GM12878 (cell line): ENCODE results near the gene CCDC80. TPM values are rescaled to one million over a fixed set of nuclear protein-coding genes. Genes with fewer than 3 reads are reported as not detected.

Experiments
- ATAC-seq: fragments of 200-7000 bp; cut with Tn5 transposase; 3 replicates; pipeline ENCODE4 v1.9.1; 2020; ENCODE audit warnings: mild to moderate bottlenecking, moderate library complexity
- BruUV-seq: library from RNA; stranded (reverse); fragments of 400-500 nt; replicated peaks from 2 replicates; lab custom pipeline; 2021; lab: Mats Ljungman, UMichigan
- CTCF ChIA-PET: fragments of 300-600 bp; sonication (Branson Sonifier 250); formaldehyde crosslinking; extraction: SDS; loops from one replicate; lab custom pipeline; 2021; ENCODE audit warnings: inconsistent platforms; lab: Yijun Ruan, JAX
- POLR2A ChIA-PET: fragments of 350-600 bp; formaldehyde crosslinking; extraction: SDS; loops from one replicate; lab custom pipeline; 2021; ENCODE audit warnings: inconsistent platforms; lab: Charles Lee
- RAD21 ChIA-PET: fragments of 300-600 bp; sonication (Branson Sonifier 250); formaldehyde crosslinking; loops from one replicate; lab custom pipeline; 2023; ENCODE audit warnings: antibody characterized with exemption; ENCODE audit not compliant: unreplicated experiment; lab: Charles Lee
- SMC1A ChIA-PET: fragments of 300-600 bp; sonication (Branson Sonifier 250); formaldehyde crosslinking; loops from one replicate; lab custom pipeline; 2023; ENCODE audit not compliant: unreplicated experiment, uncharacterized antibody; lab: Charles Lee
- DNase-seq: peaks from one replicate; pipeline ENCODE4 v3.0.0-alpha.2; 2011; ENCODE audit warnings: low read depth, low spot score
- FAIRE-seq: peaks from 3 replicates; lab custom pipeline; 2011; peaks lifted over from hg19 to GRCh38; lab: Jason Lieb, UNC
- H2AFZ ChIP-seq: 2 replicates; pipeline ENCODE4 v1.6.0; 2011; ENCODE audit warnings: low read depth, low read length, control low read depth; ENCODE audit not compliant: control insufficient read depth
- H3K27ac ChIP-seq: 2 replicates; pipeline ENCODE4 v1.5.1; 2011; ENCODE audit warnings: control low read depth; ENCODE audit not compliant: control insufficient read depth, insufficient read depth
- H3K27me3 ChIP-seq, 2 experiments: replicated peaks in 1 of 2; 2 replicates each; pipeline versions ENCODE4 v1.6.0 to v1.6.1; 2011; ENCODE audit warnings: low read length in 1 of 2; ENCODE audit not compliant: control insufficient read depth in 2 of 2, insufficient read depth in 2 of 2
- H3K36me3 ChIP-seq, 2 experiments: 2 replicates each; pipeline ENCODE4 v1.5.1; 2011; ENCODE audit warnings: low read length in 1 of 2; ENCODE audit not compliant: control insufficient read depth in 2 of 2, insufficient read depth in 2 of 2
- H3K4me1 ChIP-seq: 2 replicates; pipeline ENCODE4 v1.6.1; 2011; ENCODE audit warnings: mild to moderate bottlenecking, low read length, moderate library complexity, mixed read lengths; ENCODE audit not compliant: control insufficient read depth, insufficient read depth
- H3K4me2 ChIP-seq: 2 replicates; pipeline ENCODE4 v1.6.0; 2011; ENCODE audit warnings: control low read depth; ENCODE audit not compliant: control insufficient read depth, insufficient read depth
- H3K4me3 ChIP-seq: fragments of 200-600 bp; sonication (generic); 2 replicates; pipeline ENCODE4 v1.5.1; 2016
- H3K79me2 ChIP-seq: 2 replicates; pipeline ENCODE4 v1.6.0; 2011; ENCODE audit warnings: low read length; ENCODE audit not compliant: control insufficient read depth, insufficient read depth
- H3K9ac ChIP-seq: 2 replicates; pipeline ENCODE4 v1.8.0; 2011; ENCODE audit warnings: low read length, control low read depth, mixed read lengths; ENCODE audit not compliant: control insufficient read depth, insufficient read depth
- H3K9me3 ChIP-seq: replicated peaks from 3 replicates; pipeline ENCODE4 v1.5.1; 2011; ENCODE audit warnings: mild to moderate bottlenecking, low read length; ENCODE audit not compliant: control insufficient read depth, insufficient read depth
- H4K20me1 ChIP-seq: 2 replicates; pipeline ENCODE4 v1.6.0; 2011; ENCODE audit not compliant: control insufficient read depth, insufficient read depth
- BACH1 ChIP-seq: fragments of 450-650 bp; IDR thresholded peaks from 2 replicates; pipeline ENCODE4 v1.6.1; 2017; ENCODE audit warnings: mild to moderate bottlenecking, borderline replicate concordance
- CBFB ChIP-seq: IDR thresholded peaks from 2 replicates; pipeline ENCODE4 v1.6.1; 2016; ENCODE audit warnings: antibody characterized with exemption, low read depth
- CHD1 ChIP-seq: IDR thresholded peaks from 2 replicates; pipeline ENCODE4 v1.6.1; 2012; ENCODE audit warnings: low read depth, low read length, improper control_type of control experiment
- ESRRA ChIP-seq: IDR thresholded peaks from 2 replicates; pipeline ENCODE4 v1.6.1; 2012; ENCODE audit warnings: mild to moderate bottlenecking, low read length, improper control_type of control experiment
- EZH2 ChIP-seq: IDR thresholded peaks from 2 replicates; pipeline ENCODE4 v1.6.1; 2012; ENCODE audit warnings: low read depth, mild to moderate bottlenecking, control low read depth, inconsistent platforms, low read length, borderline replicate concordance; ENCODE audit not compliant: control insufficient read depth
- HDGF ChIP-seq: fragments of 450-650 bp; IDR thresholded peaks from 2 replicates; pipeline ENCODE4 v1.6.1; 2016; ENCODE audit warnings: antibody characterized with exemption
- LARP7 ChIP-seq: fragments of 450-650 bp; IDR thresholded peaks from 2 replicates; pipeline ENCODE4 v1.6.1; 2017; ENCODE audit warnings: mild to moderate bottlenecking
- MTA2 ChIP-seq: fragments of 450-650 bp; IDR thresholded peaks from 2 replicates; pipeline ENCODE4 v1.6.1; 2016; ENCODE audit warnings: low read depth, mild to moderate bottlenecking, moderate library complexity
- MYC ChIP-seq: IDR thresholded peaks from 2 replicates; pipeline ENCODE4 v1.6.1; 2011; ENCODE audit warnings: mild to moderate bottlenecking, low read length, moderate library complexity, inconsistent platforms; ENCODE audit not compliant: insufficient read depth, insufficient replicate concordance, insufficient read length, severe bottlenecking
- NBN ChIP-seq: fragments of 450-650 bp; IDR thresholded peaks from 2 replicates; pipeline ENCODE4 v1.6.1; 2016
- NR2C2 ChIP-seq: IDR thresholded peaks from 2 replicates; pipeline ENCODE4 v1.6.1; 2011; ENCODE audit warnings: borderline replicate concordance, low read depth; ENCODE audit not compliant: control insufficient read depth, insufficient read length
- PAX5 ChIP-seq: IDR thresholded peaks from 2 replicates; pipeline ENCODE4 v1.6.1; 2011; ENCODE audit warnings: low read depth, low read length, borderline replicate concordance
- POU2F2 ChIP-seq: IDR thresholded peaks from 3 replicates; pipeline ENCODE4 v1.6.1; 2011; ENCODE audit warnings: low read depth, mild to moderate bottlenecking, low read length, borderline replicate concordance
- SREBF1 ChIP-seq: IDR thresholded peaks from 2 replicates; pipeline ENCODE4 v1.6.1; 2012; ENCODE audit warnings: mild to moderate bottlenecking, low read length
- STAT3 ChIP-seq: IDR thresholded peaks from 2 replicates; pipeline ENCODE4 v1.6.1; 2011; ENCODE audit warnings: low read depth, low read length, improper control_type of control experiment
- TCF12 ChIP-seq: IDR thresholded peaks from 2 replicates; pipeline ENCODE4 v1.6.1; 2011; ENCODE audit warnings: low read depth, mild to moderate bottlenecking, low read length
- TCF3 ChIP-seq: IDR thresholded peaks from 2 replicates; pipeline ENCODE4 v1.6.1; 2012; ENCODE audit warnings: low read depth, mild to moderate bottlenecking, low read length, borderline replicate concordance; ENCODE audit not compliant: insufficient read depth
- YBX1 ChIP-seq: fragments of 450-650 bp; IDR thresholded peaks from 2 replicates; pipeline ENCODE4 v1.6.1; 2016; ENCODE audit warnings: antibody characterized with exemption
- YY1 ChIP-seq: IDR thresholded peaks from 2 replicates; pipeline ENCODE4 v1.6.1; 2011; ENCODE audit warnings: low read depth, mild to moderate bottlenecking, low read length
- ZBED1 ChIP-seq: IDR thresholded peaks from 2 replicates; pipeline ENCODE4 v1.6.1; 2016; ENCODE audit warnings: borderline replicate concordance
- ZNF207 ChIP-seq: fragments of 450-650 bp; IDR thresholded peaks from 2 replicates; pipeline ENCODE4 v1.6.1; 2014; ENCODE audit warnings: antibody characterized with exemption, mild to moderate bottlenecking, borderline replicate concordance
- ZSCAN29 ChIP-seq: fragments of 450-650 bp; IDR thresholded peaks from 2 replicates; pipeline ENCODE4 v1.6.1; 2017; ENCODE audit warnings: mild to moderate bottlenecking, moderate library complexity
- WGBS: methylation state at CpG from one replicate; pipeline ENCODE4 v1.1.6; 2016; ENCODE audit warnings: low lambda C conversion rate; ENCODE audit not compliant: insufficient replicate concordance, insufficient coverage; ENCODE audit errors: missing lambda C conversion rate; 5-methylcytosine and 5-hydroxymethylcytosine counted together
- in situ Hi-C: fragments of 300-500 bp; cut with MboI; formaldehyde crosslinking; loops from 9 replicates; pipeline ENCODE4 v1.14.3; 2018; ENCODE audit warnings: mixed read lengths
- intact Hi-C: fragments of 100-400 bp; cut with micrococcal nuclease; formaldehyde crosslinking; loops from one replicate; pipeline ENCODE4 v1.14.2; 2022; ENCODE audit not compliant: unreplicated experiment
- polyA plus RNA-seq, 11 experiments: library from polyadenylated mRNA; depleted of rRNA in 4 of 11; unstranded in 6 of 11; stranded (reverse) in 5 of 11; fragments of >200 nt; fragmentation: Nextera tagmentation in 4 of 11; fragmentation: Illumina TruSeq in 1 of 11; extraction: Ambion mirVana in 4 of 11; extraction: Trizol in 1 of 11; gene quantifications; 1 replicate in 1 of 11; 2 replicates in 10 of 11; pipeline versions ENCODE4 v1.2.1 to v1.2.3, GENCODE V29; 2011 to 2016; ENCODE audit warnings: inconsistent platforms in 2 of 11, missing spikeins in 2 of 11, low read depth in 1 of 11
- total RNA-seq, 4 experiments: library from RNA; depleted of rRNA in 3 of 4; stranded (reverse); fragments of >200 nt in 3 of 4; fragmentation: Illumina TruSeq in 1 of 4; extraction: Trizol in 1 of 4; gene quantifications; 2 replicates each; pipeline versions ENCODE4 v1.2.1 to v1.2.3, GENCODE V29; 2013 to 2021

Gene CCDC80
- total and polyA plus RNA-seq, 10 of the 15 experiments (the other 5 are each of a cell fraction or from before 2014, with no cell fraction given): 0.01 to 0.59 (median 0.21) TPM; not detected in 5

DNA sequence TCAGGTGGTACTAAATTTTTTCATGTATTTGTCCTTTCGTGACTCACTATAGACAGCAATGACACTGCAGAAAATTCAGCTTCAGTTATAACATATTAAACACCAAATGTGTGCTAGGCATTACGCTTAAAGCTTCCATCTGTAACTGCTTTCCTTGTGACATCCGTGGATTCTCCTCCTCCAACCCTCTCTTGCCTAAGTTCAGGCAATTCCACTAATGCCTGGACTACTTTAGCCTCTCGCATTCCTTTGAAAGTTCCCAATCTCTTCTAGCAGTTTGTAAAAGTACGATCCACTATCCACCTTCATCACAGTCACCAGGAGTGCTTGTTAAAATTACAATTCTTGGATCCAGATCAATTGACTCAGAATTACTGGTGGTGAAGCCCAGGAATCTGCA lies 17.7 kb downstream of the CCDC80 start:
- peaks cover 0 to 10% of the 10 kb centered on the region in 2 experiments; a peak in 1 of 4 replicates for H3K27me3 ChIP-seq
- DNase-seq: no peak
- POLR2A ChIA-PET: no interaction called here
- no peak for ATAC-seq
- no peaks in the 10 kb centered on the region; the same call in 1 of the 2 replicates for H3K4me1 ChIP-seq
- H3K9ac ChIP-seq: no peak overlapping the region
- H3K79me2 ChIP-seq: no peaks in the 10 kb centered on the region
- TF ChIP-seq TCF3 (no peak), SREBF1 (no peak)
- TF ChIP-seq, all 136 proteins: peak for 0
- Histone ChIP-seq H3K9me3 (no peaks in the 10 kb centered on the region), H3K36me3 (no peaks in the 10 kb centered on the region), H3K4me2 (no peak overlapping the region), H4K20me1 (no peaks in the 10 kb centered on the region), H3K27ac (no peak overlapping the region), H2AFZ (no peak overlapping the region), H3K4me3 (no peak overlapping the region)
- no TSS peak for BruUV-seq
- in situ Hi-C loops (no loop called here), intact Hi-C loops (no loop called here)
- SMC1A ChIA-PET: interaction anchor here (0.6 to 1.2 kb wide), 3 partner anchors 12 to 728 kb away, joined by 3 to 4 read pairs (median 3); no protein-coding TSS in a partner anchor
- CTCF ChIA-PET: no interaction called here
- 29% methylated on average over 5 of the region's 5 CpGs for whole genome bisulfite sequencing
- no peak for FAIRE-seq
- RAD21 ChIA-PET: no interaction called here

DNA sequence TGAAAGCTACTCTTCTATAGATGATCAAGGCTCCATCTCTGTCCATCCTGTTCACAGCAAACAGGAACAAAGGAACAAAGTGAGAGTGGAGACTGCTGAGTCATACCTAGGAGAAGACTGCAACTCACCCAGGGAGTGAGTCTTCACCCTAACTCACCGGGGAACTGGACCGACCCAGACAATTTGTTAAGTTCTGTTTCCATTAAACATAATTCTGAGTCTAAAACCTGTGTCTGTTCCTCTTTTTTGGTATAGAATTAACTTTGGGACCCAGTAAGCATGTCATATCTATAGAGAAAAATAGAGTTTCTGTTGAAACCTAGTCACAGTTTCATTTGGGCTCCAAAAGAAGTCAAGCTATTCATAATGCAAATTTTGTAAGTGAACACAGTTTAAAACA lies 21.6 kb downstream of the CCDC80 start:
- Histone ChIP-seq H3K4me2 (peak overlapping the region; percentile 27; the same call in 1 of the 2 replicates), H4K20me1 (no peaks in the 10 kb centered on the region), H3K9ac (no peak overlapping the region), H3K27me3 (peaks cover 0 to 11% of the 10 kb centered on the region in 2 experiments; a peak in 3 of 4 replicates), H3K36me3 (no peaks in the 10 kb centered on the region), H3K27ac (no peak overlapping the region), H2AFZ (no peak overlapping the region), H3K4me3 (no peak overlapping the region), H3K79me2 (no peaks in the 10 kb centered on the region), H3K9me3 (no peaks in the 10 kb centered on the region), H3K4me1 (no peaks in the 10 kb centered on the region; the same call in 1 of the 2 replicates)
- ChIA-PET SMC1A (no interaction called here), POLR2A (interaction anchor here (0.5 kb wide), 1 partner anchor 1134 kb away, joined by 3 read pairs; no protein-coding TSS in a partner anchor), CTCF (interaction anchor here (1.6 kb wide), 1 partner anchor 13 kb away, joined by 4 read pairs; no protein-coding TSS in a partner anchor), RAD21 (no interaction called here)
- in situ Hi-C loops (no loop called here), intact Hi-C loops (no loop called here)
- TF ChIP-seq MTA2 (no peak), ZBED1 (no peak), MYC (no peak), NR2C2 (no peak), CHD1 (no peak), STAT3 (no peak), TCF12 (no peak), ESRRA (no peak), BACH1 (no peak), EZH2 (no peak), NBN (no peak), PAX5 (no peak), YBX1 (no peak), LARP7 (no peak), POU2F2 (no peak), CBFB (no peak), ZSCAN29 (no peak), YY1 (no peak), ZNF207 (no peak), HDGF (no peak)
- no TSS peak for BruUV-seq
- no peak for FAIRE-seq
- no peak for ATAC-seq
- no peak for DNase-seq
- 4% methylated on average over 2 of the region's 2 CpGs for WGBS
